Esophagus squamous epithelium (tissue), 5 donors: Measurements from ENCODE around the gene C6orf132. TPM values are rescaled to one million over a fixed set of nuclear protein-coding genes. Genes with fewer than 3 reads are reported as not detected.

Source experiments
- DNase-seq: peaks from one replicate; lab custom pipeline; 2025; lab: John Stamatoyannopoulos, UW
- H3K27ac ChIP-seq, 4 donors: fragments of 200-600 bp; sonication (generic); one replicate each; pipeline ENCODE4 v1.5.1; 2016 to 2019; ENCODE audit warnings: mild to moderate bottlenecking in 1 of 4
- H3K27me3 ChIP-seq, 4 donors: fragments of 200-600 bp; sonication (generic); 1 replicate in 3 of 4; 2 replicates in 1 of 4; pipeline versions ENCODE4 v1.5.1 to v1.6.0; 2017 to 2021; ENCODE audit warnings: antibody characterized with exemption in 1 of 4
- H3K36me3 ChIP-seq, 3 donors: fragments of 200-600 bp; sonication (generic); one replicate each; pipeline ENCODE4 v1.5.1; 2016 to 2019
- H3K4me1 ChIP-seq, 3 donors: fragments of 200-600 bp; sonication (generic); one replicate each; pipeline ENCODE4 v1.5.1; 2017 to 2019
- H3K4me3 ChIP-seq, 4 donors: fragments of 200-600 bp; sonication (generic); 1 replicate in 3 of 4; 2 replicates in 1 of 4; pipeline ENCODE4 v1.5.1; 2016 to 2019; ENCODE audit warnings: mild to moderate bottlenecking in 2 of 4, moderate library complexity in 1 of 4
- H3K9me3 ChIP-seq, 3 donors: fragments of 200-600 bp; sonication (generic); one replicate each; pipeline ENCODE4 v1.5.1; 2016 to 2019
- CTCF ChIP-seq, 6 experiments: fragments of 450-650 bp in 4 of 6; fragments of 200-600 bp in 2 of 6; sonication (generic) in 2 of 6; IDR thresholded peaks; one replicate each; pipeline ENCODE4 v1.5.1; 2016 to 2019; ENCODE audit warnings: antibody characterized with exemption in 6 of 6, mild to moderate bottlenecking in 4 of 6, moderate library complexity in 4 of 6
- POLR2A ChIP-seq, 4 donors: fragments of 450-650 bp; IDR thresholded peaks; one replicate each; pipeline ENCODE4 v1.6.1; 2017; ENCODE audit warnings: antibody characterized with exemption in 4 of 4, mild to moderate bottlenecking in 4 of 4, moderate library complexity in 3 of 4
- WGBS, 2 donors: methylation state at CpG; one replicate each; pipeline ENCODE4 v1.1.5; 2018; 5-methylcytosine and 5-hydroxymethylcytosine counted together
- intact Hi-C: fragments of 100-400 bp; cut with DNase I; formaldehyde crosslinking; loops from one replicate; pipeline ENCODE4 v1.15.0; 2022
- total RNA-seq, 4 donors: library from RNA; depleted of rRNA; stranded (reverse); fragments of >200 nt; gene quantifications; one replicate each; pipeline ENCODE4 v1.1.0, GENCODE V29; 2016
- donor health status: DM: yes; HTN: yes; CAD: no.

The C6orf132 gene
- total RNA-seq, 4 donors from 2014 or later: 87.8 to 254 (median 142) TPM

DNA sequence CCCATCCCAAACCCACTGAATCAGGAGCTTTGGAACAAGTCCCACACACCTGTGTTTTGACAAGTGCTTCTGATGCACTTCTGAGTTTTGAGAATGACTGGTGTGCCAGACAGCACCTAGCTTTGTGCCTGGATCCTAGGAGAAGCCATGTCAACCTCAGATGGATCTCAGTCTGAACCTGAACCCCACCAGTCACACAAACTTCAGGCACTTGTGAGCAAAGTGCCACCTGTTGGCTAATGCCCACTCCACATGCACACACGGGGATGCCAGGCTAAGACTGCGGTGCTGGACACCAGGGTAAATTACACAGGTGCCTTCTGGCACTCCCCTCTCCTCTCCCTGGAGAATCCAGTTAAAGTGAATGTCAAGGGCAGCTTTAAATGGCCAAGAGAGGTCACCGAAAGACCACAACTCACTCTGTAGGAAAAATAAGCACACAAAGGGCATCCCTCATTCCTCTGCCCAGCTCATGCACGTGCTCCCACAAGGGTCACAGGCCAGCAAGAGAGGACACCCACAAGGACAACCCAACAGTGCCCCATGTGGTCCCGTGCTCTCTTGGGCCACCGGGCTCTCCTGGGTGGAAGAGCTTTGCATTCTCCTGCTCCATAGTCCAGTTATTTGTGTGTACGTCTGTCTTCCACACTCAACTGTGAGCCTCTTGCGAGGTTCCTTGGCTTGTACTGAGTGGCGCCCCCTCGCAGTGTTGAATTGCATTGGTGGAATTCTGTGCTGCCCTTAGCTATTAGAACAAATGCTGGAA, 46.5 kb downstream of the C6orf132 start:
- H3K27ac ChIP-seq: peak overlapping the region in 1 of 4 donors; percentile 21
- no peak for DNase-seq
- no peaks in the 10 kb centered on the region for H3K9me3 ChIP-seq
- intact Hi-C loops: no loop called here
- TF ChIP-seq CTCF (IDR thresholded peaks at IDR 0.05) (peak in 1 of 6 experiments; percentile 15), POLR2A (IDR thresholded peaks at IDR 0.05) (no peak)
- peaks cover 22 to 71% (median 32%) of the 10 kb centered on the region in 3 donors for H3K4me1 ChIP-seq
- no peaks in the 10 kb centered on the region for H3K36me3 ChIP-seq
- H3K27me3 ChIP-seq: no peaks in the 10 kb centered on the region
- WGBS, 2 donors: 65 to 68% methylated on average over 4 to 6 of the region's 10 CpGs
- H3K4me3 ChIP-seq: no peak overlapping the region

DNA sequence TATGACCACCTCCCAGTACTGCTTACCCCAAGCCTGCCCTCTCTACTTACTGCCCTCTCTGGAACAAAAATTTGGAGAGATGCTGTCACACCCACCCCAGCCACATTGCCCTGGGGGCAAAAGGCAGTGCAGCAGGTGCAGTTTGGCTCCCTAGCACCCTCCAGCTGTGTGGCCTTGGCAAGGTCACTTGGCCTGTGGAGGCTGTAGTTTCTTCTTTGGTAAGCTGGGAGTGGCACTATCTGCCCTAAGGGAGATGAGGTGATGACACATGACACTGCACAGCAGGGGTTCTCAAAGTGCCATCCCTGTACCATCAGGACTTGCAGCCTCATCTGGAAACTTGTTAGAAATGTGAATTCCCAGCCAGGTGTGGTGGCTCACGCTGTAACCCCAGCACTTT, 47.3 kb downstream of the C6orf132 start:
- no peaks in the 10 kb centered on the region for H3K9me3 ChIP-seq
- WGBS, 2 donors: 75% methylated on average over 1 of the region's 1 CpG; no CpG with 5 or more reads in 1 of the 2 donors
- H3K27ac ChIP-seq: peak overlapping the region in 1 of 4 donors; percentile 21
- DNase-seq: no peak
- no peak overlapping the region for H3K4me3 ChIP-seq
- intact Hi-C loops: no loop called here
- H3K36me3 ChIP-seq: no peaks in the 10 kb centered on the region
- H3K27me3 ChIP-seq: no peaks in the 10 kb centered on the region
- TF ChIP-seq POLR2A (IDR thresholded peaks at IDR 0.05) (no peak), CTCF (IDR thresholded peaks at IDR 0.05) (no peak)
- H3K4me1 ChIP-seq: peaks cover 14 to 62% (median 23%) of the 10 kb centered on the region in 3 donors

DNA sequence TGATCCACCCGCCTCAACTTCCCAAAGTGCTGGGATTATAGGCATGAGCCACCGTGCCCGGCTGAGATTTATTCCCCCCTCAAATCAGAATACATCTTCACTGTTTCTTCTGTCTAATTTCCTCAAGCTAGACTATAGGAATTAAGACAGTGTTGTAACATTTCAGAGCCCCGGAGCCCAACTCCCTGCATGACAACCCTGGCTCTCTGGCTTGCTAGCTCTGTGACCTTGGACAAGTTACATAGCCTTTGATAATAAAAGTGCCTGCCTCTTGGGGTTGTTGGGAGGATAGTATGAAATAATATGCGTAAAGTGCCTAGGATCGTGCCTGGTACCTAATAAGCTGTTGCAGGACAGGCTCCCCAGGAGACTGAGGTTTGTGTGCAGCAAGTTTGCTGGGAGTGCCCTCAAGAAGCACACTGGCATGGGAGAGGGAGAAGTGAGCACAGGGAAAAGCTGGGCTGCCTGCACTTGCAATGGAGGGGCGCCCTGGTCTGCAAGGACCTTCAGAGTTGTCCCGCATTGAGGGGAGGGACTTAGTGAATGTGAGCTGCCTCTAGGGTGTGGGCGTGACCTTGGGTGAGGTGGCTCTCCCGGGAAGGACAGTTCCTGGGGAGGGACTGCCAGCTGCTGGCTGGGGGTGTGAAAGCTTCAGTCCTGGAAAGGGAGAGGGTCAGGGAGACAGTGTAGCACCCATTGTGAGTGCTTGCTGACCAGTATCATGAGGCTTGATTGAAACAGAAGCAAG, 48.7 kb downstream of the C6orf132 start:
- Histone ChIP-seq H3K4me1 (peaks cover 3 to 49% (median 10%) of the 10 kb centered on the region in 3 donors), H3K27ac (peak overlapping the region in 1 of 4 donors; percentile 3), H3K36me3 (no peaks in the 10 kb centered on the region), H3K4me3 (no peak overlapping the region), H3K9me3 (no peaks in the 10 kb centered on the region), H3K27me3 (no peaks in the 10 kb centered on the region)
- DNase-seq: no peak
- 59 to 84% methylated on average over 7 to 10 of the region's 10 CpGs for WGBS, 2 donors
- TF ChIP-seq POLR2A (IDR thresholded peaks at IDR 0.05): no peak
- no peak for TF ChIP-seq CTCF (IDR thresholded peaks at IDR 0.05)
- intact Hi-C loops: no loop called here

DNA sequence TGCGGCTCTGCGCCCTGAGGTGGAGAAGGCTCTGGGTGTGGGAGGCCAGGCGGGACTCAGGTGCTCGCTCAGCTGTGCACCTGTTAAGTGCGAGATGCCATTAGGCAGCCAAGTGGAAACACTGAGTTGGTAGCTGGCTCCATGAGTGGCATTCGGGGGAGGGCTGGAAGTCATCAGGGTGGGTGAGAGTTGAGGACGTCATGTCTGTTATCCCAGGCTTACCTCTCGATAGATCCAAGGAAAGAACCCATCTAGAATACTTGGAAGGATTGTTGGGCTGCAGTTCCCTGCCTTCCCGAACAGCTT, 50.7 kb downstream of the C6orf132 start:
- peaks cover 0 to 4% (median 0%) of the 10 kb centered on the region in 3 donors for H3K36me3 ChIP-seq
- peaks cover 0 to 42% (median 3%) of the 10 kb centered on the region in 3 donors for H3K4me1 ChIP-seq
- 52 to 77% methylated on average over 6 to 9 of the region's 9 CpGs for WGBS, 2 donors
- H3K27me3 ChIP-seq: no peaks in the 10 kb centered on the region
- no peak overlapping the region for H3K27ac ChIP-seq
- DNase-seq: no peak
- H3K9me3 ChIP-seq: no peaks in the 10 kb centered on the region
- no peak for TF ChIP-seq CTCF (IDR thresholded peaks at IDR 0.05)
- TF ChIP-seq POLR2A (IDR thresholded peaks at IDR 0.05): no peak
- no peak overlapping the region for H3K4me3 ChIP-seq
- intact Hi-C loops: no loop called here
